Osteoblast (primary cell): ENCODE results near the gene SNX18. TPM values are rescaled to one million over a fixed set of nuclear protein-coding genes. Genes with fewer than 3 reads are reported as not detected.

ENCODE experiments used
- DNase-seq: peaks from one replicate; pipeline ENCODE4 v3.0.0; 2011; ENCODE audit warnings: low spot score, mixed read lengths; ENCODE audit not compliant: insufficient read length; ENCODE audit errors: missing footprints
- H2AFZ ChIP-seq: 2 replicates; pipeline ENCODE4 v1.6.0; 2011; ENCODE audit warnings: mild to moderate bottlenecking, low read length
- H3K27ac ChIP-seq: 2 replicates; pipeline ENCODE4 v1.5.1; 2011; ENCODE audit warnings: mild to moderate bottlenecking, low read depth, low read length, moderate library complexity
- H3K27me3 ChIP-seq: 2 replicates; pipeline ENCODE4 v1.6.0; 2012; ENCODE audit warnings: mild to moderate bottlenecking, control low read depth, inconsistent platforms, low read length, moderate library complexity; ENCODE audit not compliant: insufficient read depth
- H3K36me3 ChIP-seq: 2 replicates; pipeline ENCODE4 v1.5.1; 2011; ENCODE audit warnings: mild to moderate bottlenecking, low read length, control low read depth, moderate library complexity; ENCODE audit not compliant: insufficient read depth
- H3K4me1 ChIP-seq: 2 replicates; pipeline ENCODE4 v1.5.1; 2011; ENCODE audit warnings: mild to moderate bottlenecking, low read length, control low read depth, moderate library complexity; ENCODE audit not compliant: insufficient read depth
- H3K4me2 ChIP-seq: 2 replicates; pipeline ENCODE4 v1.6.0; 2011; ENCODE audit warnings: mild to moderate bottlenecking, low read length; ENCODE audit not compliant: insufficient read depth
- H3K4me3 ChIP-seq: fragments of 200-600 bp; sonication (generic); 3 replicates; pipeline ENCODE4 v1.5.1; 2012; ENCODE audit warnings: mild to moderate bottlenecking, low read length, inconsistent platforms; ENCODE audit not compliant: insufficient read depth
- H3K79me2 ChIP-seq: 2 replicates; pipeline ENCODE4 v1.6.0; 2012; ENCODE audit warnings: mild to moderate bottlenecking, low read length, control low read depth, inconsistent platforms; ENCODE audit not compliant: insufficient read depth
- H3K9me3 ChIP-seq: 2 replicates; pipeline ENCODE4 v1.5.1; 2011; ENCODE audit warnings: low read depth, low read length, control low read depth
- H4K20me1 ChIP-seq: 2 replicates; pipeline ENCODE4 v1.6.0; 2012; ENCODE audit warnings: mild to moderate bottlenecking, low read length, control low read depth; ENCODE audit not compliant: insufficient read depth
- CTCF ChIP-seq: IDR thresholded peaks from 2 replicates; pipeline ENCODE4 v1.5.1; 2011; ENCODE audit warnings: mild to moderate bottlenecking, low read depth, low read length, moderate library complexity; ENCODE audit errors: extremely low read depth
- total RNA-seq: library from RNA; depleted of rRNA; stranded (reverse); fragments of >200 nt; gene quantifications from 2 replicates; pipeline ENCODE4 v1.2.3, GENCODE V29; 2012

SNX18 gene
- total RNA-seq, 1 donor, result 86.5 TPM

DNA sequence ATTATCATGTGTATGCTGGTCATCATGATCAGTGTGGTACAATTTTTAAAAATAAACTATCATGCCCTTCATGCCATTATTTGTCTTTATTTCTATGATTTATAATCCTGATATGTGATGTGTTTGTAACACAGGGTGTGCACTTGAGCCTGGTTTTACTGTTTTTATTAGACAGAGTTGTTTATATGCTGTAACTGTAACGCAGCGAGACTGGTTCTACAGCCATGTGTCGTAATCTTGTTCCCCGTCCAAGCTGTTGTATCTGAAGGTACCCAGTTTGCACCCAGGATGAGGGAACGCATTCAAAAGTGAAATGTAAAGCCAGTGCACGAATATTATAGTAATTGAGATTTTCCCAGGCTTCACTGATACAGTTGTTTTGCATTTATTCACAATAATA lies 28.2 kb downstream of the SNX18 start:
- Histone ChIP-seq H4K20me1 (peaks cover 31% of the 10 kb centered on the region), H3K9me3 (no peaks in the 10 kb centered on the region), H3K4me2 (no peak overlapping the region), H3K27ac (no peak overlapping the region), H3K27me3 (no peaks in the 10 kb centered on the region), H3K4me3 (no peak overlapping the region), H3K4me1 (peaks cover 14% of the 10 kb centered on the region), H2AFZ (no peak overlapping the region), H3K36me3 (peaks cover 6% of the 10 kb centered on the region), H3K79me2 (peaks cover 37% of the 10 kb centered on the region)
- DNase-seq, result no peak
- no peak for TF ChIP-seq CTCF

DNA sequence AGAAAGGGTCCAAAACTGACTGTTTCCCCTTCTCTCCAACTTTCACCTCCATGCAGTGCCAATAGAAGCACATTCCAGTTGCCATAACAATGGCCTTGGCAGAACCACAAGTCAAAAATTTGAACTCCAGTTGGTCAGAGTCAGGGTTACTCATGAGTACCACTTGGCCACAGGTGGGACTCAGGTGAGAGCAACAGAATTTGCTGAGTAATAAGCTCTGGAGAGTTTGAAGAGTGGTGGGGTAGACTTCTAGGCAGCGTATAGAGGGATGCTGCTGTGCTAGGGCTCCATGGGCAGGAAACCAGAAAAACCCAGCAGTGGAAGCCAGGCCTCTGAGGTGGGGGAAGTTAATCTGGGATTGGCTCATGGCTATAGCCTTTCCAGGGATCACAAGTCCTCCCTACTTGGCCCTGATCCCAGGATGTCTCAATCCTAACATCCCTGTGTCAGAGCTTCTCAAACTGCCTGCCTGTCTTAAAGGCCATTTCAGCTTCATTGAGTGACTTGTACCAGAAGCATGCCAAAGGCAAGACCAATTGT lies 30.2 kb downstream of the SNX18 start:
- Histone ChIP-seq H3K36me3 (peaks cover 10% of the 10 kb centered on the region), H3K9me3 (no peaks in the 10 kb centered on the region), H3K4me2 (no peak overlapping the region), H3K27ac (no peak overlapping the region), H2AFZ (no peak overlapping the region), H3K4me1 (peaks cover 14% of the 10 kb centered on the region), H4K20me1 (peaks cover 18% of the 10 kb centered on the region), H3K27me3 (no peaks in the 10 kb centered on the region), H3K79me2 (peaks cover 20% of the 10 kb centered on the region), H3K4me3 (no peak overlapping the region)
- no peak for TF ChIP-seq CTCF
- no peak for DNase-seq

DNA sequence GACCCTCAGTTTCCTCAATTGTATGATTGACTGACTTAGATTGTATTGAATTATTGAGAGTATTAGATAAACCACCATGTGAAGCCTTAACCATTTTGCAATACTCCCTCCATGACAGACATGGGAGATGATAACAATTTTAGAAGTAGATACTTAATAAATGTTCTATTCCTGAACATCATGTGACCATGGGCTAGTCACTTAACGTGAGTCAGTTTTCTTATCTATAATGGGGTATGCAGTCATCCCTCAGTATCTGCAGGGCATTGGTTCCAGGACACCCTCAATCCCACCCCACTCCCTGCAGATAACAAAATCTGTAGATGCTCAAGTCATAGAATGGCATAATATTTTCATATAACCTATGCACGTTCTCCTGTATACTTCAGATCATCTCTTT lies 31.0 kb downstream of the SNX18 start:
- no peaks in the 10 kb centered on the region for H3K9me3 ChIP-seq
- no peaks in the 10 kb centered on the region for H3K27me3 ChIP-seq
- H4K20me1 ChIP-seq, result peaks cover 18% of the 10 kb centered on the region
- H3K4me2 ChIP-seq, result no peak overlapping the region
- no peak overlapping the region for H3K4me3 ChIP-seq
- DNase-seq, result no peak
- no peak overlapping the region for H3K27ac ChIP-seq
- H2AFZ ChIP-seq, result no peak overlapping the region
- peaks cover 10% of the 10 kb centered on the region for H3K36me3 ChIP-seq
- no peak for TF ChIP-seq CTCF
- peaks cover 14% of the 10 kb centered on the region for H3K79me2 ChIP-seq
- peaks cover 14% of the 10 kb centered on the region for H3K4me1 ChIP-seq

GRCh38 chr5:54551292-54551691 lies 33.7 kb downstream of the SNX18 start:
- H4K20me1 ChIP-seq, result peaks cover 10% of the 10 kb centered on the region
- H3K9me3 ChIP-seq, result no peaks in the 10 kb centered on the region
- no peaks in the 10 kb centered on the region for H3K27me3 ChIP-seq
- H2AFZ ChIP-seq, result no peak overlapping the region
- no peak for TF ChIP-seq CTCF
- DNase-seq, result no peak
- peaks cover 10% of the 10 kb centered on the region for H3K36me3 ChIP-seq
- H3K27ac ChIP-seq, result no peak overlapping the region
- no peak overlapping the region for H3K4me3 ChIP-seq
- H3K79me2 ChIP-seq, result no peaks in the 10 kb centered on the region
- peaks cover 19% of the 10 kb centered on the region for H3K4me1 ChIP-seq
- no peak overlapping the region for H3K4me2 ChIP-seq
